DMS79 (cell line): ENCODE measurements around the gene CARD11.

Experiments
- DNase-seq: peaks from one replicate; lab custom pipeline; 2025; lab: John Stamatoyannopoulos, UW

Gene CARD11

DNA sequence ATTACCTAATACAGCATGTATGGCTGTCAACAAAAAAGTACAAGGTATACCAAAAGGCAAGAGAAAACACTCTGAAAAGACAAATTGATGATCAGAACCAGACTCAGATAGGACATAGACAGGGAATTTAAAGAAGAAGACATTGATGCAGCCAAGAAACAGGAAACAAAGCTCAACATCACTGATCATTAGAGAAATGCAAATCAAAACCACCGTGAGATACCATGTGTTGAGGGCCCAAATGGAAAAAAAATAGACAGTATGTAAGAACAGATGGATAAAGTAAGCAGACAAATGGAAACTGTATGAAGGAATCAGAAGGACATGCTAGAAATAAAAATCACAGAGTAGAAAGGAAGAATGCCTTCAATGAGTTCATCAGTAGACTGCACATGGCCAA, 23.3 kb downstream of the CARD11 start:
- no peak for DNase-seq

DNA sequence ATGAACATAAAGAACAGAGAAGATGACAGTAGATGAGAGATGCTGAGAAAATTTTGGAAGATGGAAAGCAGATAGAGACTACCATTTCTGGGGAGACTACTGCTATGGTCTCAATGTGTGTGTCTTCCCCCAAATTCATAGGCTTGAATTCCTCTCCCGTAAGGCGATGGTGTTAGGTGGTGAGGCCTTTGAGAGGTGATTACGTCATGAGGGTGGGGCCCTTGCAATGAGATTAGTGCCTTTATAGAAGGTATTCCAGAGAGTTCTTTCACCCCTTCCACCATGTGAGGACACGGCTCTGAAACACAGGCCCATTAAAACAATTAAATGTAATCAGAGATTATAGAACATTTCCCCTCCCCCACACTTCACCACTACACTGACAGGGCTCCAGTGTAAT, 23.9 kb downstream of the CARD11 start:
- no peak for DNase-seq

DNA sequence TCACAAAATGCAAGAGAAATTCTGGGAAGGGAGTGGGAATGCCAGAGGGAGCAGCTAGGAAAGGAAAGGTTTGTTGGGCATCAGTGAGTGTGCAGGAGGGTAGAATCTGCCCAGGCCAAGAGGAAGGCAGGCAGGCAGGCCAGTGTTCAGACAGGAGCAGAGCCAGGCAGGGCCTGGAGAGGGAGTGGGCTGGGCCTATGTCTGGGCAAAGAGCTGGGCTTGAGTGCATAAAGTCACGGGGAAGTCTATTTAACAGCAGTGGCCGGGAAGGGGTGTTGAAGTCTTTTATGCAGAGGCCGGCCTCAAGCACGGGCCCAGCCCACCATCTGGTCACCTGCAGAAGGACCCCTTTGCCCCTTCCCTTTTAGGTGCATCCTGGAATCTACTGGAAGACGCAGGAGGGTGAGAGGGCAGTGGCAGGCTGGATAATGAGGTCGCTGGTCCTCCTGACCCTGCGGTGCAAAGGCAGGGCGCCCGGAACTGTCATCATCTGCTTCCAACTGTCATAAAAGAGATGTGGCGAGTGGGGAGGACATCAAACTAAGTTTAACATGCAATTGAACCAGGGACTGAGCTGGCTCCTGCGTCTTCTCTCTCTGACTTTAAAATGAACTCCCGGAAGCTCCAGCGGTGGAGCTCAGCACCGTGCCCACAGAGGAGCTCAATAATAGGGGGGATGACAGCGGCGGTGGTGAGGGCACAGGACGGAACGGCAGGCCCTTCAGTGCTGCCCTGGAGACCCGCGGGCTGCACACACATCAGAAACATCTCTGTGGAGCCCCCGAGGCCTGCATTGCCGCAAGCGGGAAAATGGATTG, 29.5 kb downstream of the CARD11 start:
- DNase-seq, result no peak

DNA sequence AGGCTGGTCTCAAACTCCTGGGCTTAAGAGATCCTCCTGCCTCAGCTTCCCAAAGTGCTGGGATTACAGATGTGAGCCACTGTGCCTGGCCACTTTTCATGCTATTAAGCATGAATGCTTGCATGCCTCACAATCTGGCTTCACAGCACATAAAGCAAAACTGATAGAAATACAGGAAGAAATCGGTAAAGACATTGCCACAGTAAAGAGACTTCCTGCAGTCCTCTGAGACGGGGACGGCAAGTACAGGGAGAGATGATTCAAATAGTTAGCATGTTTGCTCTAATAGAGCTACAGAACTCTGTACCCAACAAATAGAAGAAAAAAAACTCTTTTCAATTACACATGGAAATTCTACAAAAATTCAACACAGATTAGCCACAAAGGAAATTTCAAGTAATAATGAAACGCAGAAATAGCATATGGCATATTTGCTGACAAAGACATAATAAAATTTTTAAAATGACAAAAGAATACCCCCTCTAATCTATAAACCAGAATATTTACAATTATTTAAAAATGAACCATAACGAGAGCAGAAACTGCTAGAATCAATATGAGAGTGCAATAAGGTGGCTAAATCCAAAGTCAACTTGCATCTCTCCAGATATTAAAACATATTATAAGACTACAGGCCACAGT, 32.3 kb downstream of the CARD11 start:
- no peak for DNase-seq

DNA sequence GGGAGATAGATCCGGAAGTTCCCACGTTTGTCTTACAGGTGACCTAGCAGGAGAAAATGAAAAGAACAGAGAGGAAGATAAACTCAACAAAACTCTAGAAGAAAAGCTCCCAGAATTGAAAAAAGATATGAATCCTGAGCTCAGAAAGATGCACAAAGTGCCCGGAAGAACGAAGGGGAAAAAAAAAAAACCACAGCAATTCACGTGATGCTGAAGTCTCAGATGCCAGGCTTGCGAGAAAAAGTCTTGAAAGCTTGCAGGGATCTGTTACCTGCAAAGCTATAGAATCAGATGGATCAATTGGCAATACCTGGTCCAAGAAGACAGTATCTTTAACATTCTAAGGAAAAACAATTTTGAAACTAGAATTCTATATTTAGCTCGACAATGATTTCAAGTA, 33.5 kb downstream of the CARD11 start:
- DNase-seq, result no peak

DNA sequence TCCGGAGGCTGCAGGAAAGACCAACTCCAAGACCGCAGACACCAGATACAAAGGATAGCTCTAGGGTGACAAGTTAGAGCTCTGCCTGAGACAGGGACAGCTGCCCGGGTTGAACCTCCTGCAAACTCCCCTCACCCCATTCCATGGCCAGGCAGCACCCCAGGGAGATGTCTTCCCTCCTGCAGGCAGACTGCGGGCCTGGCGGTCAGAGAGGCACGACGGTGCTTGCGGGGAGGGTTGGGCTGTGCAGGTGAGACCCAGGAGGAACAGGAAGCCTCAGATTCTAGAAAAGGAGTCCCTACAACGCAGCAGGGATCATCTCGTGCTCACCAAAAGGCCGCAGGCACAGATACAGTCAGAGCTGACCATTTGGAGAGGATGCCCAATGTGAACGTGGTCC, 34.6 kb downstream of the CARD11 start:
- DNase-seq, result no peak

DNA sequence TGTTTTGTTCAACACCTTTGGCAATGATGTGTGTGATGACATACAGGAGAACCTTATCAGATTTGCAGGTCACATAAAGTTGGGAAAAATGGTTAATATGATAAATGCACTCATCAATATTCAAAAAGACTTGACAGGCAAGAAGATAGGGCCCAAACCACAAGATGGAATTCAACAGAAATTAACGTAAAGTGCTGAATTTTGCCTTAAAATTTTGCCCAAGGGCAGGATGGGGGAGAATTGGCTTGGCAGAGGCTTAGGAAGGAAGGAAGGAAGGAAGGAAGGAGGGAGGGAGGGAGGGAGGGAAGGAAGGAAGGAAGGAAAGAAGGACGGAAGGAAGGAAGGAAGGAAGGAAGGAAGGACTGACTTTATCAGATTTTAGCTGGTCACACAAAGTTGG, 35.3 kb downstream of the CARD11 start:
- no peak for DNase-seq

DNA sequence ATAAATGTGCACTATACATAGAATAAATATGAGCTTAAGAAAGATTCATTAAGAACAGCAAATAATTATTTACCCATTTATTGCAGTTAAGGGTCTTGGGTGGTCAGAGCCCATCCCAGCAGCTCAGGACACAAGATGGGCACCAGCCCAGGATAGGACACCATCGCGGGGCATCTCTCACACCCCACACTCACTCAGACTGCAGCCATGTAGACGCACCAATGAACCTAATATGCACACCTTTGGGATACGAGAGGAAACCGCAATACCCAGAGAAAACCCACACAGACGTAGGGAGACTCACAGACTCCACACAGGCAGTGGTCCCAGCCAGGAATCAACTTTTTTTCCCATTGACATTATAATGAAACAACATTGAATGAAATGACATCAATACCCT, 36.0 kb downstream of the CARD11 start:
- no peak for DNase-seq

DNA sequence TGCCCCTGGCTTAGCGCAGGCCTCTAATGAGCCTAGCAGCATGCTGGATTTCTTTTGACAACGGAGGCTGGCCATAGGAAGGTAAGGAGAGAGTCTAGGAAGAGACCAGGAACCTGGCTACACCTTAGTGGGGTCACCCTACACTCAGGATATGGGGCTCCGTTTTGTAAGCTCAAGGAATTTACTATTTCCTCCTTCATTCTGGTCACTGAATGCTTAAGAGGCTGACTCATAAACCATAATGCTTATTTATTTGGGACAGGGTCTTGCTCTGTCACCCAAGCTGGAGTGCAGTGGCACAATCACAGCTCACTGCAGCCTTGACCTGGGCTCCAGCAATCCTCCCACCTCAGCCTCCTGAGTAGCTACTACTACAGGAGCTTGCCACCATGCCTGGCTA, 38.4 kb downstream of the CARD11 start:
- DNase-seq, result no peak

DNA sequence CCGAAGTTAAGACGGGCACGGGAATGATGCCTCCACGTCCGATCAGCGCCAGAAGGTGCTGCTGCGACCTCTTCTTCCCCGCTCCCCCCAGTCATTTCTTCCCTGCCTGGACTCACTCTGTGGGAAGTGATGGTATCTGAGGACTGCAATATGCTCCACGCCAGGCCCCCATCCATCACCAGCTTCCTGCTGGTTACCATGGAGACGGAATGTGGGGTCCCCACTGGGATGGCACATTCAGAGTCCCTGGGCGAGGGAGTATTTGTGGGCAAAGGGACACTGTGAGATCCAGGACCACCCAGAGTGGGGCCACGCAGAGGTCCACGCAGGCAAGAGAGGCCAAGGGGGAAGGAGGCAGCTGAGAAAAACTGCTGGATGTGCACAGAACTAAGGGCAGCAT, 39.7 kb downstream of the CARD11 start:
- no peak for DNase-seq

DNA sequence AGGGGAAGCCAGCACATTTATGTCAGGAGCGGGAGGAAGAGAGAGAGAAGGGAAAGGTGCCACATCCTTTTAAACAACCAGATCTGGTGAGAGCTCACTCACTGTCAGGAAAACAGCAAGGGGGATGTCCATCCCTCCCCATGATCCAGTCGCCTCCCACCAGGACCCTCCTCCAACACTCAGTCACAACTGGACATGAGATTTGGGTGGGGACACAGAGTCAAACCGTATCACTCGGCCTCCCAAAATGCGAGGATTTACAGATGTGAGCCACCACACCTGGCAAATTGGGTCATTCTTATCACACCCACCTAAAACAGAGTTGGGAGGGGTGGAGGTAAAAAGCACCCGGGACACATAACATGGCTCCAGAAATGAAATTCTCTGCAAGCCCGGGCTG, 41.0 kb downstream of the CARD11 start:
- no peak for DNase-seq

DNA sequence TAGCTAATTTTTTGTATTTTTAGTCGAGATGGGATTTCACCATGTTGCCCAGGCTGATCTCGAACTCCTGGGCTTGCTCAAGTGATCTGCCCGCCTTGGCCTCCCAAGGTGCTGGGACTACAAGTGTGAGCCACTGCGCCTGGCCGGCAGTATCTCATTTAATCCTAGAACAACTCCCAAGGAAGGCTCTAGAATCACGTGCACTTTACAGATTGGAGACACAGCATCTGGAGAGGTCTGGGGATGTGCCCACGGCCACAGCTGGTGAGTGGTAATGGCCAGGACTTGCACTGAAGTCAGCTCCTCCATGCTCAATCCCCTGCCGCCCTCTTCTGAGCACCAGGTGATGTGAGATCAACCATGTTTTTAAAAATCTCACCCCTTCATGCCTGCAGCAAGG, 43.1 kb downstream of the CARD11 start:
- DNase-seq, result no peak

DNA sequence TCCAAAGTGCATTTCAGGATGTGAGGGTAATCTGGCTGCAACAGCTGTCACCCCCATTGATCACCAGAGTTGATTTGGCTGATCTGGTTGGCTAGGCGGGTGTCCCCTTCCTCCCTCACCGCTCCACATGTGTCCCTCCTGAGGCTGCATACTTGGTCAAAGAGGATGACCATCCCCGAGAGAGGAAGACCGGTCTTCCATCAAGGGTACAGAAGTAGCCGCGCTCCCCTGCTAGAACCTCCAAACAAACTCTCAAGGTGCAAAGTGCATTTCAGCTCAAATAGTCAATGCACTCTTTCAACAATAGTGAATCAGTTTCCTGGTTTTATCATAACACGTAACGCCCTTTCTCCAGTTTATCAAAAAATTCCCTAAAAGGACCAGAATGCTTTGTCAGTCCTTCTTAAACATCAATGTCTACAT, 44.6 kb downstream of the CARD11 start:
- no peak for DNase-seq

DNA sequence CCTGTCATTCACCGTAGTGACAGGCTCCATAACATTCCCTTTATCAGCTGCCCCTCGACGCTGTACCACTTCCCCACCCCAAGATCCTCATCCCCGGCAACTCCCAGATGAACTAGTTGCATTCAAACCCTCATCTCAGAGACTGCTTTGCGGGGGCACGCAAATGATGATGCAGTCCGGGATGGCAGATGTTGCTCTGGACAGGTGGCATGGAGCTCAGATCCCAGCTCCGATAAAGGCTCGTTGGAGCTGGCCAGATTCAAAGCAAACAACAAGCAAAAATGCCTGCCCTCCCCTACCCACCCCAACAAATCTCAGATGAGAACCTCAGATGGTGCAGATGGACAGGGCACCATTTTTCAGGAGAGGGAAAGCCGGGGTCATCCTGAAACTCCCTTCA, 46.7 kb downstream of the CARD11 start:
- DNase-seq, result no peak

DNA sequence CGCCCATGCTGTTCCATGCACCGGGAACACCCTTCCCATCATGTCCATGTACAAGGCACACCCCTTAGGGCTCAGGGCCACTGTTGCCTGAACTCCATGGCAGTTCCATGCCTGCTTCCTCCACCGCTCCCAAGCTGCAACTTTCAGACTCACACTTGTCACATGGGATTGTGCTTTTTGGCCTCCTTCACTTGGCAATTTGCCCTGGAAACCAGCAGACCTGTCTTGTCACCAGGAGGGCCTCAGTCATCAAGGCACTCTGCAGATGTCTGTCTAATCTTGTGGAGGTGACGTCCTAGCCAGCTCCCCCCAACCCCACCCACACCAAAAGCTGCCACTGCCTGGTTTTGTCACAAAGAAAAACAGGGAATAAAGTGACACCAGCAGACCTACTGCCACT, 47.5 kb downstream of the CARD11 start:
- no peak for DNase-seq

DNA sequence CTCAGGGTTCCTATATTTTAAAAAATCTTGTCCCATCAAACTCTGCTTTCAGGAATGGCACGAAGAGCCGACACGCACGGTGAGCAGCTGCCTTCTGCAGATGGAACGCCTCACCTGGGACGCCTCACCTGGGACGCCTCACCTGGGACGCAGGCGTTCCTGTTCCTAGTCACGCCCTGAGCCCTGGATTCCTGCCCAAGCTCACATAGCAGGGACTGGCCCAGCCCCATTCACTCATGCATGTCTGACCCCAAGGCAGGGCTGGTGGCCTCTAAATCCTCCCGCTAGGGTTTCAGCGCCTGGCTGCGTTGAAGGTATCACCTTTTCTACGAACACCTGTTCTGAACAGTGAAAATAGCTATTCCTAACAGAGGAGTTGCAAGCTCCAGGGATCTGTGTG, 49.8 kb downstream of the CARD11 start:
- DNase-seq, result no peak

DNA sequence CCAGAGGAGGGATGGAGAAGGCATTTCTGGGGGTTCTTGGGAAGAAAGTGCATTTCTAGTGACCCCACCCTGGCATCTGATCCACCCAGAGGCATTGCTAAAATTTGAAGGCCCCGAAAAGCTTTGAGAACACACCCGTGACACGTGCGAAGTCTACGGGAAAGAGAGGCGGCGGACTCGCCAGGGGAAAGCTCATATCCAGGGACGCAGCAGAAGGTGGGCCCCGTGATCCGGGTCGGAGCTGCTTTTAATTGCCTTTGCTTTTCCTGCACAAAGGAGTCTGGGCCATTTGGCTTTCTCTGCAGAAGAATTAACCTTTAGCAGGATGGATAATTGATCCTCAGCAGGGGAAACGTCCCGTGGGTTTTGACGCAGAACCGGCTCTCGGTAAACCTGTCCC, 50.3 kb downstream of the CARD11 start:
- DNase-seq, result no peak

DNA sequence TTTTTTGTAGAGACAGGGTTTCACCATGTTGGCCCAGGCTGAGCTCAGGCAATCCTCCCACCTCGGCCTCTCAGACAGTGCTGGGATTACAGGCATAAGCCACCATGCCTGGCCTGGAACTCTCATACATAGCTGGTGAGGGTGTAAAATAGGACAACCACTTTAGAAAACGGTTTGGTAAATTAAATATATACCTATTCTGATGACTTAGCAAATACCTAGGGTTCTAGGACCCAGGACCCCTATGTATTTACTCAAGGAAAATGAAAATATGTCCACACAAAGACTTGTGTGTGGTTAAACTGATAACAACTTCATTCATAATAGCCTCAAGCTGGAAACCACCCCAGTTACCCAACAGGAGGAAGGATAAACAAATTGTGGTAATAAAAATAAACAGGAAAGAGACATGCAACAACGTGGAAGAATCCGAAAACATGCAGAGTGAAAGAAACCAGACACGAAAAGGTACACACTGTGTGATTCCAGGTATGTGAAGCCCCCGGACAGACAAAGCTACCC, 52.7 kb downstream of the CARD11 start:
- no peak for DNase-seq

DNA sequence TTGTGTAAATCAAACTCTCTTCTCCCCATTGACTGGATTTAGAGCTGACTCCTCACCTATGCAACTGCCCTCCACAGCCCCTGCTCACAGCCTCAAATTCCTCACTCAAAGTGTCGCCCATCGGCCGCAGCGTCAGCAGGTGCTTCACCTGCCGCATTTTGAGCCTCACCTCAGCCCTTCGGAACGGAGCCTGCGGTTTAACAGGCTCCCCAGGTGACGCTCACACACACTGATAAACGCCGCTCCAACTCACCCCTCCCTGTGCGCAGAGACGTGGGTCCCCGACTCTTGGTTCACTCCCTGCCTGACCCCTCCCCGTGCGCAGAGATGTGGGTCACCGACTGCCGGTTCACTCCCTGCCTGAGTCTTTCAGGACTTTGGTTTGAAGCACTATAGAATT, 57.1 kb downstream of the CARD11 start:
- no peak for DNase-seq

DNA sequence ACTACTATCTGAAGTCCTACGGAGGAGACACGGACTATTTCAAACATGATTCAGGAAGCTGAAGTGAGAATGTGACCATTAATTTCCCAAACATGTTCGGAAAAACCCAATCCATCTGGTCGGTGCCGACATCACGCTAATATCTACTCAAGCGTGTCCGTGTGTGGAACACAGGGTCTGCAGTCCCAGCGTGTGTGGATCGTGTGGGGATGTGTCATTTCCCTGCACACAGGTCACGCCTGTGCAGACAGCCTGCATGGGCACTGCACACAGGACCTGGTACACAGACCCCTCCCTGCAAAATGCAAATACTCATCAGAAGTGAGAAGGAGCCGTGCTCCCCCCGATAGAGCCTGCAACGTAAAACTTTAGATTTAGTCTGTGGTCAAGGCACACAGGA, 57.8 kb downstream of the CARD11 start:
- no peak for DNase-seq

DNA sequence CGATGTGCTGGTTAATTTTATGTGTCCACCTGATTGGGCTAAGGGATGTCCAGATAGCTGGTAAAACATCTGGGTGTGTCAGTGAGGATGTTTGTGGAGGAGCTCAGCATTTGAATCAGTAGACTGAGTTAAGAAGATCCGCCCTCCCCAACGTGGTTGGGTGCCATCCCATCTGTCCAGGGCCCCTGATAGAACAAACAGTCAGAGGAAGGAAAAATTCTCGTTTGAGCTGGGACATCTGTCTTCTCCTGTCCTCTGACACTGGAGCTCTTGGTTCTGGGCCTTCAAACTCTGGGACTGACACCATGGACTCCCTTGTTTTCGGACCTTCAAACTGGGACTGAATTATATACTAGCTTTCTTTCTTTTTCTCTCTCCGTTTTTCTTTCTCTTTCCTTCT, 59.6 kb downstream of the CARD11 start:
- no peak for DNase-seq

DNA sequence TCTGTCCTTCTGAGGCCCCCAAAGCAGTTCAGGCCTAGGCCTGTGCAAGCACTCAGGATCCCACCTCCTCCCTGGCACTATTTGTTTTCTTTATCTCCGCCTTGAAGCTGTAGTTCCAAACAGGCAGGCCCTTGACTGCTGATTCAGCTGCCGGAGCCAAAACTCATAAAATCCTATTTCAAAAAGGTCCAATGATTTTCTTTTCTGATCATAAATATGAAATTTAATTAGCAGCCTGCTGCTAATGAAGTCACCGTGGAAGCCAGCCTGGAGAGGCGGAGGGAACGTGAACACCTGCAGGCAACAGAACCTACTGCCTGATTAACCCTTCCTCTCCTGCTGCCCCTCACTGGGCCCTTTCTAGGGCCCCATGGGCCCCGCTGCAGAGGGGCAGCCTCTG, 60.1 kb downstream of the CARD11 start:
- peak; percentile 42 for DNase-seq

DNA sequence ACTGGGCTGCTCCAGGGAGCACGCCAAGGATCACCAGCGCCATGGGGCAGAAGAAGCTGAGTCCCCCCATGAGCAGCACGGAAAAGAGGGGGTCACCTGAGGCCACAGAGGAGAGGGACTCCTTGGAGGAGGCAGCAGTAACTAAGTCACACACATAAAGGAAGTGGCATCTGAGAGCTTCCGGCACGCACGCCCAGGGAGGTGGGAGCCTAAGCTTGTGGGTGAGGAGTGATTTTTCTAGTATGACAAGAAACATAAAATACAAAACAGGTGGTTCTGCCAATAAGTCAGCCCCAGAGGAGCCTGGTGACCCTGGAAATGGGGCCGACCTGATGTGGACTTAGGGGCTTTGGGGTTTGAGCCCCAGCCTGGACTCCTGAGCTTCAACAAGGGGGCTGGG, 60.8 kb downstream of the CARD11 start:
- no peak for DNase-seq

DNA sequence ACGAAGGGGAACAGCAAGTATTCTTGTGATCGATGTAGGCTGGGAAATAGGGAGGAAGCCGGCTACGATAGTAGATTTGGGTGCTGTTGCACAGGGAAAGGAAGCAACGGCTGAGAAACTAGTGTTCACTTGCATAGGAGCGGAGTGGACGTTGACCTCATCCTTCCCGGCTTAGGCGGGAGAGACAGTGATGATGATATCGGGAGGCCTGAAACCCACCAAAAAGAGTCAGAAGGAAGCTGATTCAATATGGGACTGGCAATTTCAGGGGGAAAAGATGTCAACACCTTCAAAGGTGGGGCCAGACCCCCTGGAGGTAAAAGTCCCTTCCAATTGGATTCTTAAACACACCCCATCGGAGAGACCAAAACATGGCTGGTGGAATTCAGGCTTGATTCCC, 61.3 kb downstream of the CARD11 start:
- no peak for DNase-seq
